Testis (tissue), 3 donors: ENCODE results near the gene CFAP61. TPM values are rescaled to one million over a fixed set of nuclear protein-coding genes. Genes with fewer than 3 reads are reported as not detected.

Experiments used
- DNase-seq: peaks from one replicate; pipeline ENCODE4 v3.0.0-alpha.2; 2019
- H3K27ac ChIP-seq, 2 donors: fragments of 200-600 bp; sonication (generic); one replicate each; pipeline ENCODE4 v1.5.1; 2019
- H3K27me3 ChIP-seq: fragments of 200-600 bp; sonication (generic); one replicate; pipeline ENCODE4 v1.5.1; 2019
- H3K36me3 ChIP-seq: fragments of 200-600 bp; sonication (generic); one replicate; pipeline ENCODE4 v1.5.1; 2017; ENCODE audit warnings: low read depth; ENCODE audit errors: missing control alignments
- H3K4me1 ChIP-seq: fragments of 200-600 bp; sonication (generic); one replicate; pipeline ENCODE4 v1.5.1; 2019
- H3K4me3 ChIP-seq, 2 donors: fragments of 200-600 bp; sonication (generic); one replicate each; pipeline ENCODE4 v1.5.1; 2017 to 2019
- H3K9me3 ChIP-seq: fragments of 200-600 bp; sonication (generic); one replicate; pipeline ENCODE4 v1.5.1; 2017
- CTCF ChIP-seq, 3 experiments: fragments of 450-650 bp in 2 of 3; fragments of 200-600 bp in 1 of 3; sonication (generic) in 1 of 3; IDR thresholded peaks; one replicate each; pipeline ENCODE4 v1.5.1; 2016 to 2019; ENCODE audit warnings: antibody characterized with exemption in 3 of 3, mild to moderate bottlenecking in 2 of 3, moderate library complexity in 1 of 3
- POLR2A ChIP-seq: fragments of 450-650 bp; IDR thresholded peaks from one replicate; pipeline ENCODE4 v1.6.1; 2017; ENCODE audit warnings: antibody characterized with exemption, mild to moderate bottlenecking, moderate library complexity
- WGBS, 2 donors: methylation state at CpG; one replicate each; pipeline ENCODE4 v1.1.5; 2018; 5-methylcytosine and 5-hydroxymethylcytosine counted together
- intact Hi-C: fragments of 100-400 bp; cut with DNase I; formaldehyde crosslinking; loops from one replicate; pipeline ENCODE4 v1.15.1; 2023; ENCODE audit warnings: low total_unique reads
- polyA plus RNA-seq: library from polyadenylated mRNA; stranded (reverse); fragments of 350-450 nt; fragmentation: Illumina TruSeq; extraction: RNeasy Lipid Tissue Mini Kit (QIAGEN cat#74804); gene quantifications from one replicate; pipeline ENCODE4 v1.2.3, GENCODE V29; 2014; ENCODE audit warnings: low read depth, low replicate concordance; ENCODE audit not compliant: insufficient read depth
- total RNA-seq, 2 donors: library from RNA; depleted of rRNA; stranded (reverse); fragments of >200 nt; gene quantifications; one replicate each; pipeline ENCODE4 v1.2.3, GENCODE V29; 2016

CFAP61 gene
- total and polyA plus RNA-seq, 3 donors from 2014 or later, result 21.4 to 76.0 (median 27.3) TPM

- no peaks in the 10 kb centered on the region for H3K36me3 ChIP-seq
- H3K27ac ChIP-seq, result no peak overlapping the region
- no peak overlapping the region for H3K4me3 ChIP-seq
- H3K4me1 ChIP-seq, result no peaks in the 10 kb centered on the region
- H3K9me3 ChIP-seq, result no peaks in the 10 kb centered on the region
- no peaks in the 10 kb centered on the region for H3K27me3 ChIP-seq
- no peak for TF ChIP-seq POLR2A
- intact Hi-C loops, result no loop called here
- WGBS, 2 donors, result 92 to 93% methylated on average over 4 of the region's 4 CpGs
- DNase-seq, result no peak
Observed at GRCh38 chr20:20092827-20093226, 40.5 kb downstream of the CFAP61 start.

GRCh38 chr20:20094410-20094809, 42.1 kb downstream of the CFAP61 start:
- no peak for DNase-seq
- Histone ChIP-seq H3K9me3 (no peaks in the 10 kb centered on the region), H3K27ac (no peak overlapping the region), H3K27me3 (no peaks in the 10 kb centered on the region), H3K36me3 (no peaks in the 10 kb centered on the region), H3K4me3 (no peak overlapping the region), H3K4me1 (no peaks in the 10 kb centered on the region)
- intact Hi-C loops, result no loop called here
- WGBS, 2 donors, result 77 to 83% methylated on average over 6 of the region's 6 CpGs
- TF ChIP-seq CTCF (IDR thresholded peaks at IDR 0.05), result no peak

- no peaks in the 10 kb centered on the region for H3K27me3 ChIP-seq
- no peaks in the 10 kb centered on the region for H3K36me3 ChIP-seq
- intact Hi-C loops, result no loop called here
- H3K4me3 ChIP-seq, result no peak overlapping the region
- no peak for DNase-seq
- H3K27ac ChIP-seq, result no peak overlapping the region
- no peaks in the 10 kb centered on the region for H3K4me1 ChIP-seq
- 94 to 95% methylated on average over 10 of the region's 10 CpGs for WGBS, 2 donors
- TF ChIP-seq CTCF (IDR thresholded peaks at IDR 0.05) (no peak), POLR2A (no peak)
- no peaks in the 10 kb centered on the region for H3K9me3 ChIP-seq
Observed at GRCh38 chr20:20095114-20095872, 43.0 kb downstream of the CFAP61 start.

GRCh38 chr20:20096421-20096820, 44.1 kb downstream of the CFAP61 start:
- H3K4me3 ChIP-seq, result no peak overlapping the region
- H3K27me3 ChIP-seq, result no peaks in the 10 kb centered on the region
- no peak for DNase-seq
- H3K27ac ChIP-seq, result no peak overlapping the region
- intact Hi-C loops, result no loop called here
- WGBS, 2 donors, result 70 to 81% methylated on average over 11 of the region's 11 CpGs
- no peak for TF ChIP-seq CTCF (IDR thresholded peaks at IDR 0.05)
- no peak for TF ChIP-seq POLR2A
- no peaks in the 10 kb centered on the region for H3K36me3 ChIP-seq
- H3K9me3 ChIP-seq, result no peaks in the 10 kb centered on the region
- H3K4me1 ChIP-seq, result no peaks in the 10 kb centered on the region

GRCh38 chr20:20100881-20101280, 48.5 kb downstream of the CFAP61 start:
- intact Hi-C loops, result no loop called here
- Histone ChIP-seq H3K4me1 (no peaks in the 10 kb centered on the region), H3K27me3 (no peaks in the 10 kb centered on the region), H3K36me3 (no peaks in the 10 kb centered on the region), H3K27ac (no peak overlapping the region), H3K4me3 (no peak overlapping the region), H3K9me3 (no peaks in the 10 kb centered on the region)
- DNase-seq, result no peak
- TF ChIP-seq CTCF (IDR thresholded peaks at IDR 0.05) (no peak), POLR2A (no peak)
